Activated T-helper 2 cell treated with anti-CD3 and anti-CD28 coated beads, Interferon-gamma antibody, Interleukin-2, Interleukin-4, amounts not matched to agents 10 μg/mL and 5 μg/mL and 100 μg/mL, durations not matched to agents 14 hours and 24 hours and 36 hours (primary cell): Measurements from ENCODE around the gene TTC28. TPM values are rescaled to one million over a fixed set of nuclear protein-coding genes. Genes with fewer than 3 reads are reported as not detected.
"Not testable (repeated sequence)": the region's sequence is repeated elsewhere in the genome, so short reads cannot be mapped to it uniquely, and the experiment has no call there.

Experiments used
- DNase-seq: peaks from one replicate; pipeline ENCODE4 v3.0.0; 2021; ENCODE audit warnings: low spot score
- H3K27ac Mint-ChIP-seq: one replicate; pipeline ENCODE4 v1.8.0; 2021; ENCODE audit warnings: mixed read lengths
- H3K27me3 Mint-ChIP-seq: one replicate; pipeline ENCODE4 v1.8.0; 2021; ENCODE audit warnings: low read depth, mixed read lengths
- H3K36me3 Mint-ChIP-seq: one replicate; pipeline ENCODE4 v1.8.0; 2021; ENCODE audit warnings: low read depth, mixed read lengths
- H3K4me1 Mint-ChIP-seq: one replicate; pipeline ENCODE4 v1.8.0; 2021; ENCODE audit warnings: low read depth, mixed read lengths
- H3K4me3 Mint-ChIP-seq: one replicate; pipeline ENCODE4 v1.8.0; 2021; ENCODE audit warnings: low read depth, mild to moderate bottlenecking, moderate library complexity, mixed read lengths
- H3K9me3 Mint-ChIP-seq: one replicate; pipeline ENCODE4 v1.8.0; 2021; ENCODE audit warnings: mixed read lengths
- intact Hi-C: fragments of 100-400 bp; cut with micrococcal nuclease; formaldehyde crosslinking; loops from one replicate; pipeline ENCODE4 v1.15.1; 2023
- total RNA-seq: library from RNA; stranded (reverse); gene quantifications from 2 replicates; pipeline ENCODE4 v1.2.3, GENCODE V29; 2022

The TTC28 gene
- total RNA-seq, 1 donor from 2014 or later, result 0.82 TPM

DNA sequence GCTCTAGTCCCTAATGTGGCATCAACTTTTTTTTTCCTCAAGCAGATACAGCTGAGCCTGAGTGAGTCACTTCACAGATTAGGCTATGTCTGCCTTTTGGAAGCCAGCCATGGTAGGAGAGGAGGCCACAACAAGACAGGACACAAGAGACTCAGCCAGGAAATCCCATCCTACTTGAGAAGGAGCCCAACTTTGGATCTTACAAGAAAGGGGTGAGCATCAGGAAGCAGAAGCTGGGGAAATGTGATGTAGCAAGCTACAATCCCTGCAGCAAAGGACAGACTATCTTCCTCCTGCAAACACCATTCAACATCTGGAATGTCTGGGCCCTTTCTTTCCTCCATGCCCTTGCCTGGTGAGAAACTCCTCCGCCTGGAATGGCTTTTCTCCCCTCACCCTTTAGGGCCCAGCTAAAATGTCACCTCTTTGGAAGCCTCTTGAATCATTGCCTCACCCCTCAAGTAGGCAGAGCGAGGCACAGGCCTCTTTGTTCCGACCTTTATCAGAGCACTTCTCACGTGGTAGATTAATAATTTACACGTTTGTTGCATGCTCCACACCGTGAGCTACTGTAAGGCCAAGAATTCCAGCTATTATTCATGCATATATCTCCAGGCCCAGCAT, 604.2 kb downstream of the TTC28 start:
- H3K4me3 Mint-ChIP-seq, result no peak overlapping the region

DNA sequence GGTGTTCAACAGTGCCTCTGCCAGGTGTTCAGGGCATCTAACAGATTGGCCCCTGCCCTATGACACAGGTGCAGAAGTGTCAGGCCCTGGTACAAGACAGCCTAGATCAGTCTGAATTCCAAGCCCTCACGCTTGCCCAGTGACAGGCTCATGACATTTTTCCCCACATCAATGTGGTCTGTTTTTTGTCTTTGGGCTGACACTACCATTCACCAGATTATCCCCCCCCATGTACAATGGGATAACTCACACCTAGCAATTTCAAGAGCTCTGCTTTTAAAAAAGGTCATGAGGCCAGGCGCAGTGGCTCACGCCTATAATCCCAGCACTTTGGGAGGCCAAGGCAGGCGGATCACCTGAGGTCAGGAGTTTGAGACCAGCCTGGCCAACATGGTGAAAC, 605.1 kb downstream of the TTC28 start:
- DNase-seq, result no peak
- H3K27me3 Mint-ChIP-seq, result peaks cover 2% of the 10 kb centered on the region
- H3K4me1 Mint-ChIP-seq, result no peaks in the 10 kb centered on the region
- H3K27ac Mint-ChIP-seq, result no peak overlapping the region
- no peaks in the 10 kb centered on the region for H3K9me3 Mint-ChIP-seq
- no peak overlapping the region for H3K4me3 Mint-ChIP-seq
- H3K36me3 Mint-ChIP-seq, result no peaks in the 10 kb centered on the region
- intact Hi-C loops, result no loop called here

More for the DNA sequence above, 604.2 kb downstream of the TTC28 start:
- intact Hi-C loops, result no loop called here
- Mint-ChIP-seq H3K27ac (no peak overlapping the region), H3K27me3 (peaks cover 2% of the 10 kb centered on the region), H3K4me1 (no peaks in the 10 kb centered on the region), H3K9me3 (no peaks in the 10 kb centered on the region), H3K36me3 (no peaks in the 10 kb centered on the region)
- no peak for DNase-seq

DNA sequence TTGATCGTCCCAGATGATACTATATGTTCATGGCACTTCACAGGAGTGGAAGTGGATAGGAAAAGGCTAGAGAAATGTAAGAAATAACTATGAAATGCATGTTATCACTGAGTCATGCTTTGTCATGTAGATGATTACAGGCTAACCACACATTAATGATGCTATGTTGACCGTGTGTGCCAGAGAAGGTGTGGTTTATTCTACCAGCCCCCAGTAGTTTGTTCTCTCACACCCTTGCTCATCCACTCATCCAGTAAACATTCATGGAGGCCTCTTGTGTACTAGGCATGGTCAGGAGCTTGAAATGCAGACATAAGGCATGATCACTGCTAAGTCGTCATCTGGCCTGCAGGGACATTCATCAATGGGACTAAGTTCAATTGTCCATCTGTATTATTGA, 607.6 kb downstream of the TTC28 start:
- Mint-ChIP-seq H3K4me3 (no peak overlapping the region), H3K4me1 (no peaks in the 10 kb centered on the region), H3K9me3 (no peaks in the 10 kb centered on the region), H3K36me3 (no peaks in the 10 kb centered on the region), H3K27me3 (peaks cover 2% of the 10 kb centered on the region), H3K27ac (no peak overlapping the region)
- DNase-seq, result no peak
- intact Hi-C loops, result no loop called here

DNA sequence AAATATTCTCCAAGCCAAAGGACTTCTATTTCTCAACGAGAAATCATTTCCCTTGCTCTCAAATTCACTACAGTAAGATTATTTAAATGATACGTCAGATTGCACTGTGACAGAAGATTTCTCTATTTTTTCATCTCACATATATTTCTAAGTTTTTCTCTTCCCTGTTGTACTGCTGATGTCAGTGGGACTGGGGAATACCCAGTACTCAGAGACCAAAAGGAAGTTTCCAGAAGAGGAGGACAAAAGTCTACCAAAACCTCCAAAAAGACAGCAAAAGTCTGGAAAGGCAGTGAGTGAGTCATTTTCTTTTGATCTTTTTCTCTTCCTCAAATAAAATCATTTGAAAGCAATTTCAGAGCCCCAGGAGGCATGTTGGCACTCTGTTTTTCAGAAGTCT, 610.8 kb downstream of the TTC28 start:
- Mint-ChIP-seq H3K27ac (no peak overlapping the region), H3K36me3 (no peaks in the 10 kb centered on the region), H3K4me3 (no peak overlapping the region), H3K27me3 (peaks cover 2% of the 10 kb centered on the region), H3K4me1 (no peaks in the 10 kb centered on the region), H3K9me3 (no peaks in the 10 kb centered on the region)
- no peak for DNase-seq
- intact Hi-C loops, result no loop called here

DNA sequence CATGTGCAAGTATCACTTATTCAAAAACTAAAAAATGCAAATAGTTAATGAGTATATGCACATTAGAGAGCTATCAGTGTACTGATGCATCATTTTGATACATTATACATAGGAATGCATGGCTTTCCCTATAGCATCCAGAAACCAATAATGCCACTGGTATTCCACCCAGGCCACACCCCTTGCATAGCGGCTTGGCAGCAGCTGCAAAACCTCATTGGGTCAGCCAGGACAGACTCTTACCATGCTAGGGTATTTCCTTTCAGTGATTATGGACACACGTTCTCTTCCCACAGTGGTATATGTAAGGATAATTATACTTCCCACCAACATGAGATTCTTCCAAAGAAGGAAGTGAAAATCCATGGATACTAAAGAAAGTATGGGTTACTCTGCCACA, 614.7 kb downstream of the TTC28 start:
- no peak overlapping the region for H3K4me3 Mint-ChIP-seq
- H3K27me3 Mint-ChIP-seq, result no peaks in the 10 kb centered on the region
- H3K36me3 Mint-ChIP-seq, result no peaks in the 10 kb centered on the region
- H3K27ac Mint-ChIP-seq, result no peak overlapping the region
- intact Hi-C loops, result no loop called here
- no peak for DNase-seq
- H3K4me1 Mint-ChIP-seq, result no peaks in the 10 kb centered on the region
- H3K9me3 Mint-ChIP-seq, result no peaks in the 10 kb centered on the region

DNA sequence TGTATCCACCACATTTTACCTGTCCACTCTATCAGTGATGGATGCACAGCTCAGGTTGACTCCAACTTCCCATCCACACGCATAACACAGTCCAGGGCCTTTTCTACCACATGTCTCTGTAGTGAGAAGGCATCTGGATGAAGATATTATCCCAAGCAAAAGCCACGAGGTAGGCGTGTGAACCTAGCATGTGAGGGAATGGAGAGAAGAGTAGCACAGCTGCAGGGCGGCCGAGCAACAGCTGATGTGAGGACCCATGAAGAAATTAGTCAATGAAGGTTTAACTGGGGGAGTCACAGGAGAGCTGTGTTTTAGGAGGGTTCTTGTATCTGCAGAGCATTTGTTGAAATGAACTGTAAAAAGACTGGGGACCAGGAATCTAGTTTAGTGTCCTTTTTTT, 616.0 kb downstream of the TTC28 start:
- H3K4me1 Mint-ChIP-seq, result no peaks in the 10 kb centered on the region
- no peaks in the 10 kb centered on the region for H3K9me3 Mint-ChIP-seq
- no peaks in the 10 kb centered on the region for H3K36me3 Mint-ChIP-seq
- H3K27ac Mint-ChIP-seq, result no peak overlapping the region
- no peak for DNase-seq
- peaks cover 3% of the 10 kb centered on the region for H3K27me3 Mint-ChIP-seq
- intact Hi-C loops, result no loop called here
- no peak overlapping the region for H3K4me3 Mint-ChIP-seq

DNA sequence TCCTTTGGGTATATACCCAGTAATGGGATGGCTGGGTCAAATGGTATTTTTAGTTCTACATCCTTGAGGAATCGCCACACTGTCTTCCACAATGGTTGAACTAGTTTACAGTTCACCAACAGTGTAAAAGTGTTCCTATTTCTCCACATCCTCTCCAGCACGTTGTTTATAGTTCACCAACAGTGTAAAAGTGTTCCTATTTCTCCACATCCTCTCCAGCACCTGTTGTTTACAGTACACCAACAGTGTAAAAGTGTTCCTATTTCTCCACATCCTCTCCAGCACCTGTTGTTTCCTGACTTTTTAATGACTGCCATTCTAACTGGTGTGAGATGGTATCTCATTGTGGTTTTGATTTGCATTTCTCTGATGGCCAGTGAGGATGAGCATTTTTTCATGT, 619.0 kb downstream of the TTC28 start:
- H3K36me3 Mint-ChIP-seq, H3K27ac Mint-ChIP-seq, H3K4me3 Mint-ChIP-seq: not testable (repeated sequence)

DNA sequence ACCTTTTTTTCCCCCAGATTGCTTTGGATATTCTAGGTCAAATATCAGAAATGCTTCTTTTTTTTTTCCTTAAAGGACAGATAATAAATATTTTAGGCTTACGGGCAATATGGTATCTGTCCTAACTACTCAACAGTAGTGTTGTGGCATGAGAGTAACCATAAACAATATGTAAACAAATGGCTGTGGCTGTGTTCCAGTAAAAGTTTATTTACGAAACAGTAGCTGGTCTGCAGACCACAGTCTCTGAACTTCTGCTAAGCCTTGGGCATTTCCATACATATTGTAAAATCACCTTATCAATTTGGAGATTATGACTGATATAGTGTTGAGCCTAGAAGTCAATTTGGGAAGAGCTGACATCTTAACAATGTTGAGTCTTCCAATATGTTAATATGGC, 621.6 kb downstream of the TTC28 start:
- H3K27ac Mint-ChIP-seq, result no peak overlapping the region
- intact Hi-C loops, result loop anchor here (10.0 kb wide), 2 partner anchors 387 to 537 kb away; no protein-coding TSS in a partner anchor
- no peak for DNase-seq
- H3K4me3 Mint-ChIP-seq, result no peak overlapping the region
- H3K9me3 Mint-ChIP-seq, result no peaks in the 10 kb centered on the region
- peaks cover 6% of the 10 kb centered on the region for H3K27me3 Mint-ChIP-seq
- H3K36me3 Mint-ChIP-seq, result no peaks in the 10 kb centered on the region
- H3K4me1 Mint-ChIP-seq, result no peaks in the 10 kb centered on the region

More for the DNA sequence above, 619.0 kb downstream of the TTC28 start:
- H3K4me1 Mint-ChIP-seq, intact Hi-C loops, DNase-seq, H3K9me3 Mint-ChIP-seq, H3K27me3 Mint-ChIP-seq: not testable (repeated sequence)

DNA sequence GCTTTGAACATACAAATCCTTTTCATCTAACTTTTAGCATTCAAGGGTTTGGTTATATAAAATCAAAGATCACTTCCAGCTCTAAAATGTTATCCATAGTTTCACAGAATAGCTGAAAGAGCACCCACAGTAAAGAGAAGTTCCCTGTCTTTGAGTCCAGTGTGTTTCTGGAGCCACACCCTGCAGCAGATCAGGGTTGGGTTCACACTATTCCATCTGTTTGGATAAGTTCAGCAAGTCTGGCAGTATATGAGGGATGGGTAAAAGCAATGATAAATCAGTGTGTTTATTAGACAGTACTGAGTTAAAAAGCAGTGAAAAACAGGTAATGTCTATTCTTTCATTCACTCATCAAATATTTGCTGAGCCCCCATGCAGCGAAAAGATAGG, 624.8 kb downstream of the TTC28 start:
- no peaks in the 10 kb centered on the region for H3K4me1 Mint-ChIP-seq
- H3K27me3 Mint-ChIP-seq, result peaks cover 6% of the 10 kb centered on the region
- H3K4me3 Mint-ChIP-seq, result no peak overlapping the region
- intact Hi-C loops, result loop anchor here (10.0 kb wide), 2 partner anchors 390 to 540 kb away; no protein-coding TSS in a partner anchor
- H3K36me3 Mint-ChIP-seq, result no peaks in the 10 kb centered on the region
- no peak overlapping the region for H3K27ac Mint-ChIP-seq
- no peak for DNase-seq
- H3K9me3 Mint-ChIP-seq, result no peaks in the 10 kb centered on the region

DNA sequence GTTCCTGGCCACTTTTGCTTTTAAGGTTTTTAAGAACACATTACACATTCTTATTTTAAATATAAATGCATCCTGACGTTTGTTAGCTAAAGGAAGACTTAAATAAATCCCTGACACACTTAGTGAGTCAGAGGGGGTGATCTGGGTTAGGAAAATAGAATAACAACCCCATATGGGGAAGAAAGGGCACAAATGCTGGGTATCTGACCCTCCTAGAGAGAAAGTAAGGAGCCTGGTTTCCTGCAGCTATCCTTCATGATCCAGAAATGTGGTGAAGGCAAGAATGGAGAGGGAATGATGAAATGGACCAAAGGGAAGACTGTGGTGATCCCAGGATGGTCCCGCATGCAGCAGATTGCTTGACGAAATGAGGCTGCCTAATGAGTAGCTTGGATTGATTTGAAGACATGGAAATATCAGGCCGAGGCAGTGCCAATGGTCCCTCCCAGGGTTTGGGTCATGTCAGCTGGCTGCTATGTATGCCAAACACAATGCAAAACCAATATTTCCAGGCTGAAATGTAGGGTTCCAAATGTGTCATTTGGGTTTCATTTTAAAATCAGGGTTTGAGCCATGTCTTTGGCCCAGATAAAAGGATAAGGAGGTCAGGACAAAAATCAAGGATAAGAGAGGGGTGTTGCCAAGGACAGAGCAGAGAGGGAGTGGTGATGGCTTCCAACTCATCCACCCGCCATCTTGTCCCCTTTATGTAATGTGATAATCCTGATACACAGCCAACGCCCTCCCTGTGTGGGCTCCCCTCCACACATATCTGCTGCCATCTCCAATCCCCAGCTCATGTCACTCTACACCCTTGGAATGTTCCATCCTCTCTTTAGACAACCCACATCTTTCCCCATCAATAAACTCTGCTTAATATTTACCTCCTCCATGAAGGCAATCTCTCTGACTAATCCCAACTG, 625.5 kb downstream of the TTC28 start:
- intact Hi-C loops, result loop anchor here (10.0 kb wide), 2 partner anchors 391 to 541 kb away; no protein-coding TSS in a partner anchor

DNA sequence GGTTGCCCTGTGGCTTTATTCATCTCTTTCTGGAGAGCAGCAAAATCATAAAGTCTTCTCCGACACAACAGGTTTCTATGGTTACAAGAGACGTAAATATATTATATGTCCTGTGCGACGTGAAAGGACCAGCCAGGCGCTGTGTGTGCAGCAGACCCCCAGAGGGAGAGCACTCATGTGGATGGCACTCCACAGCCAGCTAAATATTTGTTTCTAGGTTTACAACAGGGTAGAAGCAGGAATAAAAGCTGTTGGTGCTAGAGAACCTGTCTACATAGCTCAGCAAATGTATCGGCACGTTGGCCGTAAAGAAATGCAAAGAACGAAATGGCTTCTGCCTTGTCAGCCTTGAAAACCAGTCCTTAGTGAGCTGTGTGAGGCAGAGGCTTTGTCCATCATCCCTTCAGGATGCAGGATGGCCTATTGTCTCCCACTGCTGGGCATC, 626.8 kb downstream of the TTC28 start:
- intact Hi-C loops, result loop anchor here (10.0 kb wide), 2 partner anchors 392 to 542 kb away; no protein-coding TSS in a partner anchor

More for the DNA sequence above, 625.5 kb downstream of the TTC28 start:
- Mint-ChIP-seq H3K4me3 (no peak overlapping the region), H3K36me3 (no peaks in the 10 kb centered on the region), H3K4me1 (no peaks in the 10 kb centered on the region), H3K27ac (no peak overlapping the region), H3K9me3 (no peaks in the 10 kb centered on the region), H3K27me3 (peaks cover 6% of the 10 kb centered on the region)
- DNase-seq, result no peak

DNA sequence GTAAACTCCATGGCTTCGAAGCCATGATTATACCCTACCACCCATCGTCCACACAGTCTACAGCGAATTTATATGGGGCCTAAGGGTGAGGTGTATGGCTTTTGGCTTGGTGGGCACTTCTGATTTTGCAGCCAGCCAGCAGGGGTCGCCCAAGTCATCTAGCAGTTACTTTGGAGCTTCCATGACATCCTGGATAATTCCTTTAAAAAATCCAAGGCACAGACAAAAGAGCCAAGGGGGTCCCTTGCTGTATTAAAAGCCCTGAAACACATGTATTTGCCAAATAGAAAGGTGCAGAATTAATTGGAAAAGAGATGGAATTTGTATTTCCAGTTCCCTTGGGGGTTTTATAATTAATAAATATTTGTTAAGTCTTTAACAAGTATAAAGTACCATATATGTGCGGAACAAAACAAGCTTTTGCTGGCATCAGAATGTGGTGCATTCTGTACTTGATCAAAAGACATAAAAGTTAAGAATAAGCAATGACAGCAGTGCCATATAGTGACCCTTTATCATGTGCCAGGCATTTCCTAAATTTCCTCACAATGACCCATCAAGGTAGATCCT, 627.8 kb downstream of the TTC28 start:
- intact Hi-C loops, result loop anchor here (10.0 kb wide), 2 partner anchors 393 to 543 kb away; no protein-coding TSS in a partner anchor
- no peaks in the 10 kb centered on the region for H3K4me1 Mint-ChIP-seq
- DNase-seq, result no peak
- no peak overlapping the region for H3K4me3 Mint-ChIP-seq
- H3K27ac Mint-ChIP-seq, result no peak overlapping the region
- no peaks in the 10 kb centered on the region for H3K9me3 Mint-ChIP-seq
- peaks cover 2% of the 10 kb centered on the region for H3K27me3 Mint-ChIP-seq
- no peaks in the 10 kb centered on the region for H3K36me3 Mint-ChIP-seq

More for the DNA sequence above, 626.8 kb downstream of the TTC28 start:
- H3K9me3 Mint-ChIP-seq, result no peaks in the 10 kb centered on the region
- H3K4me1 Mint-ChIP-seq, result no peaks in the 10 kb centered on the region
- no peak overlapping the region for H3K27ac Mint-ChIP-seq
- peaks cover 2% of the 10 kb centered on the region for H3K27me3 Mint-ChIP-seq
- DNase-seq, result no peak
- no peaks in the 10 kb centered on the region for H3K36me3 Mint-ChIP-seq
- H3K4me3 Mint-ChIP-seq, result no peak overlapping the region
